PC-3 (cell line): ENCODE data around the gene FOLR2. TPM values are rescaled to one million over a fixed set of nuclear protein-coding genes. Genes with fewer than 3 reads are reported as not detected.

Source experiments
- ATAC-seq: fragments of 200-7000 bp; cut with Tn5 transposase; 2 replicates; pipeline ENCODE4 v1.9.1; 2020; ENCODE audit warnings: mild to moderate bottlenecking, moderate library complexity
- BruUV-seq: library from RNA; stranded (reverse); fragments of 400-500 nt; replicated peaks from 2 replicates; lab custom pipeline; 2021; lab: Mats Ljungman, UMichigan
- CTCF ChIA-PET: fragments of 300-600 bp; sonication (Branson Sonifier 250); formaldehyde crosslinking; loops from one replicate; lab custom pipeline; 2022; ENCODE audit warnings: antibody characterized with exemption; lab: Charles Lee
- POLR2A ChIA-PET: fragments of 300-600 bp; sonication (Branson Sonifier 250); formaldehyde crosslinking; loops from one replicate; lab custom pipeline; 2022; ENCODE audit warnings: antibody characterized with exemption; ENCODE audit not compliant: unreplicated experiment; lab: Charles Lee
- DNase-seq: peaks from one replicate; pipeline ENCODE4 v3.0.0-alpha.2; 2015
- H2AFZ ChIP-seq: fragments of 300-600 bp; sonication (generic); 2 replicates; pipeline ENCODE4 v1.6.0; 2016; ENCODE audit warnings: antibody characterized with exemption, low read length
- H3F3A ChIP-seq: fragments of 300-600 bp; sonication (generic); one replicate; pipeline ENCODE4 v1.6.0; 2017; ENCODE audit warnings: antibody characterized with exemption, low read length, control low read depth, mild to moderate bottlenecking; ENCODE audit not compliant: unreplicated experiment
- H3K27ac ChIP-seq: fragments of 300-600 bp; sonication (generic); 2 replicates; pipeline ENCODE4 v1.5.1; 2016; ENCODE audit warnings: mild to moderate bottlenecking, low read length
- H3K27me3 ChIP-seq: fragments of 300-600 bp; sonication (generic); 2 replicates; pipeline ENCODE4 v1.6.1; 2016; ENCODE audit warnings: low read length, mixed read lengths
- H3K36me3 ChIP-seq: fragments of 300-600 bp; sonication (generic); 2 replicates; pipeline ENCODE4 v1.6.1; 2016; ENCODE audit warnings: low read depth, mixed run types, low read length, mixed read lengths
- H3K4me1 ChIP-seq: fragments of 300-600 bp; sonication (generic); 2 replicates; pipeline ENCODE4 v1.5.1; 2016; ENCODE audit warnings: low read length; ENCODE audit not compliant: insufficient read depth
- H3K4me2 ChIP-seq: fragments of 300-600 bp; sonication (generic); 2 replicates; pipeline ENCODE4 v1.6.0; 2016; ENCODE audit warnings: low read length
- H3K4me3 ChIP-seq: fragments of 300-600 bp; sonication (generic); 2 replicates; pipeline ENCODE4 v1.5.1; 2016; ENCODE audit warnings: mild to moderate bottlenecking, low read length, mixed read lengths
- H3K79me2 ChIP-seq: fragments of 300-600 bp; sonication (generic); 2 replicates; pipeline ENCODE4 v1.6.1; 2017; ENCODE audit warnings: low read length, mixed read lengths
- H3K9ac ChIP-seq: fragments of 300-600 bp; sonication (generic); 2 replicates; pipeline ENCODE4 v1.6.0; 2016; ENCODE audit warnings: mild to moderate bottlenecking, low read length
- H3K9me2 ChIP-seq: fragments of 300-600 bp; sonication (generic); replicated peaks from 2 replicates; pipeline ENCODE4 v1.6.1; 2016; ENCODE audit warnings: mixed run types, low read length, mixed read lengths
- H3K9me3 ChIP-seq: fragments of 300-600 bp; sonication (generic); 2 replicates; pipeline ENCODE4 v1.6.1; 2016; ENCODE audit warnings: low read length, mixed read lengths
- H4K20me1 ChIP-seq: fragments of 300-600 bp; sonication (generic); 2 replicates; pipeline ENCODE4 v1.6.1; 2016; ENCODE audit warnings: low read length, mixed read lengths
- EZH2 ChIP-seq: fragments of 300-600 bp; sonication (generic); IDR thresholded peaks from one replicate; pipeline ENCODE4 v1.6.1; 2017; ENCODE audit warnings: antibody characterized with exemption, mild to moderate bottlenecking, low read length; ENCODE audit not compliant: unreplicated experiment
- EZH2phosphoT487 ChIP-seq: fragments of 300-600 bp; sonication (generic); IDR thresholded peaks from 2 replicates; pipeline ENCODE4 v1.6.1; 2018; ENCODE audit warnings: mild to moderate bottlenecking, antibody characterized with exemption, low read length, borderline replicate concordance
- intact Hi-C: fragments of 100-400 bp; cut with micrococcal nuclease; formaldehyde crosslinking; loops from 2 replicates; pipeline ENCODE4 v1.9.0; 2023
- total RNA-seq: library from RNA; depleted of rRNA; stranded (reverse); fragments of >200 nt; gene quantifications from 2 replicates; pipeline ENCODE4 v1.2.3, GENCODE V29; 2014
- TF ChIP-seq, protein P1 (sequence below): fragments of 300-600 bp; sonication (generic); conservative IDR thresholded peaks from 2 replicates; pipeline ENCODE4 v1.5.1; 2017; ENCODE audit warnings: antibody characterized with exemption, low read depth, mild to moderate bottlenecking, low read length

FOLR2 gene
- total RNA-seq, 1 experiment from 2014 or later = not detected

DNA sequence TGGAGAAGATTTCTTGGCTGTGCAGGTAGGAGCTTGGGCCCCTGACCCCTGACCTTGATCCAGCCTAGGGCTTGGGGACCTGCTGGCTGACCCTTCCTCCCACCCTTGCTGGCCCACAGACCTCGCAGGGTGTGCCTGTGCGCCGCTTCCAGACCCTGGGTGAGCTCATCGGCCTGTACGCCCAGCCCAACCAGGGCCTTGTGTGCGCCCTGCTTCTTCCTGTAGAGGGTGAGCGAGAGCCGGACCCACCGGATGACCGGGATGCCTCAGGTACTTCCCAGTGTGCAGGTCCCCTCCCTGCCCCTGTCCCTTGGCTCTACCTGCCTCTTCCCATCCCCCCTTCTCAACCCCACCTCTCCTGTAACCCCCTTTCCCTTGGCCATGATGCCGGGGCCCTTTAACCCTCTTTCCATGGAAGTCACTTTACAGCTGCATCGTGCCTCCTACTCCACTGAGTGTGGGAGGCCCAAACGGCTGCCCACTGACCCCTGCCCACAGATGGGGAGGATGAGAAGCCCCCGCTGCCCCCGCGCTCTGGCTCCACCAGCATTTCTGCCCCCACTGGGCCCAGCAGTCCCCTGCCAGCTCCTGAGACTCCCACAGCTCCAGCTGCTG lies 11.7 kb downstream of the FOLR2 start:
- TF ChIP-seq EZH2 (no peak), EZH2phosphoT487 (no peak)
- TF ChIP-seq, protein P1, sequence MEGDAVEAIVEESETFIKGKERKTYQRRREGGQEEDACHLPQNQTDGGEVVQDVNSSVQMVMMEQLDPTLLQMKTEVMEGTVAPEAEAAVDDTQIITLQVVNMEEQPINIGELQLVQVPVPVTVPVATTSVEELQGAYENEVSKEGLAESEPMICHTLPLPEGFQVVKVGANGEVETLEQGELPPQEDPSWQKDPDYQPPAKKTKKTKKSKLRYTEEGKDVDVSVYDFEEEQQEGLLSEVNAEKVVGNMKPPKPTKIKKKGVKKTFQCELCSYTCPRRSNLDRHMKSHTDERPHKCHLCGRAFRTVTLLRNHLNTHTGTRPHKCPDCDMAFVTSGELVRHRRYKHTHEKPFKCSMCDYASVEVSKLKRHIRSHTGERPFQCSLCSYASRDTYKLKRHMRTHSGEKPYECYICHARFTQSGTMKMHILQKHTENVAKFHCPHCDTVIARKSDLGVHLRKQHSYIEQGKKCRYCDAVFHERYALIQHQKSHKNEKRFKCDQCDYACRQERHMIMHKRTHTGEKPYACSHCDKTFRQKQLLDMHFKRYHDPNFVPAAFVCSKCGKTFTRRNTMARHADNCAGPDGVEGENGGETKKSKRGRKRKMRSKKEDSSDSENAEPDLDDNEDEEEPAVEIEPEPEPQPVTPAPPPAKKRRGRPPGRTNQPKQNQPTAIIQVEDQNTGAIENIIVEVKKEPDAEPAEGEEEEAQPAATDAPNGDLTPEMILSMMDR = no peak
- H3K4me2 ChIP-seq = no peak overlapping the region
- H3K27me3 ChIP-seq = no peaks in the 10 kb centered on the region
- intact Hi-C loops = no loop called here
- ChIA-PET CTCF (no interaction called here), POLR2A (no interaction called here)
- no peak overlapping the region for H2AFZ ChIP-seq
- H3K27ac ChIP-seq = no peak overlapping the region
- peaks cover 49% of the 10 kb centered on the region for H3K36me3 ChIP-seq
- H3F3A ChIP-seq = no peaks in the 10 kb centered on the region
- no peak overlapping the region for H3K9ac ChIP-seq
- H3K9me2 ChIP-seq = no peaks in the 10 kb centered on the region
- DNase-seq (no peak), ATAC-seq (no peak)
- BruUV-seq = no TSS peak
- peaks cover 37% of the 10 kb centered on the region for H3K79me2 ChIP-seq
- H3K4me3 ChIP-seq = no peak overlapping the region
- peaks cover 8% of the 10 kb centered on the region for H3K4me1 ChIP-seq
- no peaks in the 10 kb centered on the region for H3K9me3 ChIP-seq
- no peaks in the 10 kb centered on the region for H4K20me1 ChIP-seq

DNA sequence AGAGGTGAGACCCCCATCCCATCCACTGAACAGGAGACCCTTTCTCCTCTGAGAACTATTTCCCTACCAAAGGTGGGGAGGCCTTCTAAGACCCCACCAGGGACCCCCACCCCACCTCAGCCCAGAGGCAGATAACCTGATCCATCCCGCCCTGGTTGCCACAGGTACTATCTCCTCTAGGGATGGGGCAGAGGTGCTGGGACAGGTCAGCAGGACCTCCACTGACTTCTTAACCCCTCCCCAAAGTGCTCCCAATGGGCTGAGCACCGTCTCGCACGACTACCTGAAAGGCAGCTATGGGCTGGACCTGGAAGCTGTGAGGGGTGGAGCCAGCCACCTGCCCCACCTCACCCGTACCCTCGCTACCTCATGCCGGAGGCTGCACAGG lies 12.2 kb downstream of the FOLR2 start:
- TF ChIP-seq, protein P1 = no peak
- TF ChIP-seq EZH2 (no peak), EZH2phosphoT487 (no peak)
- Histone ChIP-seq H3K27ac (no peak overlapping the region), H3K79me2 (peaks cover 37% of the 10 kb centered on the region), H3K4me1 (peaks cover 8% of the 10 kb centered on the region), H3K4me2 (no peak overlapping the region), H3K9ac (no peak overlapping the region), H2AFZ (no peak overlapping the region), H3K9me2 (no peaks in the 10 kb centered on the region), H3K36me3 (peaks cover 54% of the 10 kb centered on the region), H3K9me3 (no peaks in the 10 kb centered on the region), H4K20me1 (no peaks in the 10 kb centered on the region), H3K4me3 (no peak overlapping the region), H3K27me3 (no peaks in the 10 kb centered on the region), H3F3A (no peaks in the 10 kb centered on the region)
- intact Hi-C loops = no loop called here
- DNase-seq = no peak
- ChIA-PET POLR2A (no interaction called here), CTCF (no interaction called here)
- BruUV-seq = no TSS peak
- ATAC-seq = no peak

DNA sequence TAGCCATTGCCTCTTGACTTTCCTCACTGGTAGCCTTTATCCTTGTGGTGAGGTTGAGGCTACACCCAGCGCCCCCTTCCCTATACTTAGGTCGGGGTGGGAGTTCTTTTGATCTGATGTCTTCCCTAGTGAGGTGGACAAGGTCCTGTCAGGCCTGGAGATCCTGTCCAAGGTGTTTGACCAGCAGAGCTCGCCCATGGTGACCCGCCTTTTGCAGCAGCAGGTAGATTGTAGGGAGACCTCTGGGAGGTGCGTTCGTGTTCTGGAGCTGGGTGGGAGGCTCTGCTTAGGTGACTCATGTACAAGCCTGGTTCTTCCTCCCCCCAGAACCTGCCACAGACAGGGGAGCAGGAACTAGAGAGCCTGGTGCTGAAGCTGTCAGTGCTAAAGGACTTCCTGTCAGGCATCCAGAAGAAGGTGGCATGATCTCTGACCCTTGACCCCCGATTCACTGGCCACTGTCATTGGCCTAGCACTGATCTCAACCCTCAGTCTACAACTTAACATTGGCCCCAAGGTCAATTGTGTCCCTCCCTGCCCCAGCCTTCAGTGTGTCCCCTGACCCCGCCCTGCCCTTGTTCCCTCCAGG lies 12.8 kb downstream of the FOLR2 start:
- ATAC-seq = no peak
- no peak overlapping the region for H3K9ac ChIP-seq
- H3K4me1 ChIP-seq = peaks cover 8% of the 10 kb centered on the region
- H3K27me3 ChIP-seq = no peaks in the 10 kb centered on the region
- DNase-seq = no peak
- no peaks in the 10 kb centered on the region for H4K20me1 ChIP-seq
- ChIA-PET CTCF (no interaction called here), POLR2A (no interaction called here)
- no peak overlapping the region for H3K4me3 ChIP-seq
- TF ChIP-seq EZH2phosphoT487 (no peak), EZH2 (no peak)
- TF ChIP-seq, protein P1 = no peak
- no peaks in the 10 kb centered on the region for H3K9me3 ChIP-seq
- H3K36me3 ChIP-seq = peaks cover 55% of the 10 kb centered on the region
- no peaks in the 10 kb centered on the region for H3K9me2 ChIP-seq
- no TSS peak for BruUV-seq
- H3K4me2 ChIP-seq = no peak overlapping the region
- H3F3A ChIP-seq = no peaks in the 10 kb centered on the region
- no peak overlapping the region for H2AFZ ChIP-seq
- peaks cover 31% of the 10 kb centered on the region for H3K79me2 ChIP-seq
- intact Hi-C loops = no loop called here
- no peak overlapping the region for H3K27ac ChIP-seq
